ENCODE data around the gene GIPC1. TPM values are rescaled to one million over a fixed set of nuclear protein-coding genes. Genes with fewer than 3 reads are reported as not detected.
A peak's percentile ranks its signal among the peaks of the same experiment; 100 is the strongest.

The GIPC1 gene
- total and polyA plus RNA-seq, 9 of the 15 experiments (the other 6 are each of a cell fraction or from before 2014, with no cell fraction given) = 0.49 to 54.7 (median 24.8) TPM

GRCh38 chr19:14434543-14435319 is 61.2 kb downstream of the GIPC1 start (continued):
- TF ChIP-seq KLF6 (CRISPR knock-in tag; IDR thresholded peaks at IDR 0.05; ENCODE audit: borderline replicate concordance) (no peak), ZNF445 (CRISPR knock-in tag; IDR thresholded peaks at IDR 0.05; ENCODE audit: low read depth) (no peak), ZBTB9 (CRISPR knock-in tag; IDR thresholded peaks at IDR 0.05) (no peak), CSDE1 (IDR thresholded peaks at IDR 0.05) (no peak), ARID3A (IDR thresholded peaks at IDR 0.05; ENCODE audit: borderline replicate concordance, low read depth, low read length) (no peak), MAFF (IDR thresholded peaks at IDR 0.05; ENCODE audit: low read length) (no peak), KLF16 (IDR thresholded peaks at IDR 0.05) (no peak), POLR2A (conservative IDR thresholded peaks at IDR 0.05) (peak; percentile 52), TARDBP (IDR thresholded peaks at IDR 0.05) (no peak), JUND (IDR thresholded peaks at IDR 0.05; ENCODE audit: borderline replicate concordance, low read depth, low read length) (peak; percentile 84), JUND (tag; IDR thresholded peaks at IDR 0.05; ENCODE audit: borderline replicate concordance, low read depth, low read length) (peak; percentile 67; the same call in 2 of the 3 replicates), HNRNPH1 (optimal IDR thresholded peaks at IDR 0.05; ENCODE audit: low read depth, low read length) (no peak), HNRNPLL (IDR thresholded peaks at IDR 0.05; ENCODE audit: low read depth, low read length, poor library complexity, severe bottlenecking) (no peak), GTF2E2 (tag; IDR thresholded peaks at IDR 0.05) (no peak), TSC22D4 (tag; IDR thresholded peaks at IDR 0.05) (no peak), SRF (CRISPR knock-in tag; IDR thresholded peaks at IDR 0.05) (no peak; a peak in 1 of 4 replicates), ZNF407 (IDR thresholded peaks at IDR 0.05; ENCODE audit: low read depth) (no peak), ZFP36 (IDR thresholded peaks at IDR 0.05; ENCODE audit: low read depth, low read length, partially characterized antibody) (no peak)

Data from K562 (cell line).